ENCODE results near the gene BCAT1.

The BCAT1 gene

DNA sequence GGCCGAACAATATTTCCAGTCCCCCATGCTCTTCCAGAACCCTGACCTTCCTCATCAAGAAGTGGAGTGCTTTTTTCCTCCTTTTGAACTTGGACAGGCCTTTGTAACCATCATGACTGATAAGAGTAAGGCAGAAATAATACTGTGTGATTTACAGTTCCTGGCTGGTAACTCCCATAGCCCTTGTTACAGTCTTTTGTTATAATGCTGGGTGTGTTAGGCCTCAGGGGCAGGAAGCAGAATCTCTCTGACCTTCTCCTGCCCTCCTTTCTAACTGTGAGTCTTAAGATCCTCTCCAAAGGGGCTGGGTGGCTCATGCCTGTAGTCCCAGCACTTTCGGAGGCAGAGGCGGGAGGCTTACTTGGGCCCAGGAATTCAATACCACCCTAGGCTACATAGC is 59.5 kb downstream of the BCAT1 start:
- Histone ChIP-seq H3K27me3 (ENCODE audit: low read length) (no peaks in the 10 kb centered on the region), H4K20me1 (ENCODE audit: low read depth, low read length) (no peaks in the 10 kb centered on the region), H3K4me3 (ENCODE audit: insufficient read depth, low read length, poor library complexity, severe bottlenecking) (no peak overlapping the region), H3K9ac (ENCODE audit: low read length) (no peak overlapping the region), H3F3A (ENCODE audit: insufficient read depth) (no peaks in the 10 kb centered on the region), H3K36me3 (ENCODE audit: low read length) (peaks cover 4% of the 10 kb centered on the region; the same call in 1 of the 2 replicates), H3K9me3 (ENCODE audit: insufficient read depth, low read length) (no peaks in the 10 kb centered on the region), H3K9me2 (replicated peaks; ENCODE audit: insufficient read depth, low read length) (no peaks in the 10 kb centered on the region), H3K79me2 (ENCODE audit: insufficient read depth, low read length) (no peaks in the 10 kb centered on the region), H3K27ac (ENCODE audit: low read depth, low read length) (no peak overlapping the region), H2AFZ (ENCODE audit: low read depth, low read length, severe bottlenecking) (no peak overlapping the region), H3K4me2 (ENCODE audit: low read depth, low read length, poor library complexity, severe bottlenecking) (no peak overlapping the region)
- no peak for TF ChIP-seq EZH2phosphoT487 (conservative IDR thresholded peaks at IDR 0.05; ENCODE audit: low read length)
- no peak for TF ChIP-seq CTCF (IDR thresholded peaks at IDR 0.05; ENCODE audit: insufficient read depth, low read length, poor library complexity, severe bottlenecking)

DNA sequence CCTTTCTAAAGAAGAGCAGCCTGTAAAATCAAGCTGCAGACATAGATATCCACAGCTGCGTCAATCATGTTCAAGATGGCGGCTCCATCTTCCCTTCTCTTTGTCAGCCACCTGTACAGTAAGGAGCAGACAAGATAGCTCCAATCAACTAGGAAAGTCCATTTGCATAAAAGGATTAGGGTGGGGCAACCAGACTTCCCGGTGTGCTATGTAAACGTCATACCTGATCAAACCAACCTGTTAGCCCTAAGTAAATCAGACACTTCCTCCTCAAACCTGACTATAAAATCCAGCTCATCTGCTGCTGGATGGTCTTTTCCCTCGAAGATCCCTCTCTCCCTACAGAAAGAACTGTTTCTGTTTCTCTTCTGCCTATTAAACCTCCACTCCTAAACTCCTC is 60.1 kb downstream of the BCAT1 start:
- Histone ChIP-seq H3K4me3 (ENCODE audit: insufficient read depth, low read length, poor library complexity, severe bottlenecking) (no peak overlapping the region), H3F3A (ENCODE audit: insufficient read depth) (no peaks in the 10 kb centered on the region), H2AFZ (ENCODE audit: low read depth, low read length, severe bottlenecking) (no peak overlapping the region), H3K27ac (ENCODE audit: low read depth, low read length) (no peak overlapping the region), H3K9me2 (replicated peaks; ENCODE audit: insufficient read depth, low read length) (no peaks in the 10 kb centered on the region), H3K79me2 (ENCODE audit: insufficient read depth, low read length) (no peaks in the 10 kb centered on the region), H3K9ac (ENCODE audit: low read length) (no peak overlapping the region), H4K20me1 (ENCODE audit: low read depth, low read length) (no peaks in the 10 kb centered on the region), H3K36me3 (ENCODE audit: low read length) (peaks cover 4% of the 10 kb centered on the region; the same call in 1 of the 2 replicates), H3K4me2 (ENCODE audit: low read depth, low read length, poor library complexity, severe bottlenecking) (no peak overlapping the region), H3K27me3 (ENCODE audit: low read length) (no peaks in the 10 kb centered on the region), H3K9me3 (ENCODE audit: insufficient read depth, low read length) (no peaks in the 10 kb centered on the region)
- no peak for TF ChIP-seq EZH2phosphoT487 (conservative IDR thresholded peaks at IDR 0.05; ENCODE audit: low read length)
- TF ChIP-seq CTCF (IDR thresholded peaks at IDR 0.05; ENCODE audit: insufficient read depth, low read length, poor library complexity, severe bottlenecking): no peak

- Histone ChIP-seq H3K9me2 (replicated peaks; ENCODE audit: insufficient read depth, low read length) (no peaks in the 10 kb centered on the region), H3K79me2 (ENCODE audit: insufficient read depth, low read length) (no peaks in the 10 kb centered on the region), H3K4me3 (ENCODE audit: insufficient read depth, low read length, poor library complexity, severe bottlenecking) (no peak overlapping the region)
Measured at GRCh38 chr12:24884911-24885310, 64.0 kb downstream of the BCAT1 start.

More at GRCh38 chr12:24884911-24885310, 64.0 kb downstream of the BCAT1 start:
- TF ChIP-seq EZH2phosphoT487 (conservative IDR thresholded peaks at IDR 0.05; ENCODE audit: low read length) (no peak), CTCF (IDR thresholded peaks at IDR 0.05; ENCODE audit: insufficient read depth, low read length, poor library complexity, severe bottlenecking) (no peak)
- Histone ChIP-seq H2AFZ (ENCODE audit: low read depth, low read length, severe bottlenecking) (no peak overlapping the region), H3F3A (ENCODE audit: insufficient read depth) (no peaks in the 10 kb centered on the region), H3K4me2 (ENCODE audit: low read depth, low read length, poor library complexity, severe bottlenecking) (no peak overlapping the region), H4K20me1 (ENCODE audit: low read depth, low read length) (no peaks in the 10 kb centered on the region), H3K9ac (ENCODE audit: low read length) (no peak overlapping the region), H3K27me3 (ENCODE audit: low read length) (no peaks in the 10 kb centered on the region), H3K27ac (ENCODE audit: low read depth, low read length) (no peak overlapping the region), H3K9me3 (ENCODE audit: insufficient read depth, low read length) (no peaks in the 10 kb centered on the region), H3K36me3 (ENCODE audit: low read length) (peaks cover 4% of the 10 kb centered on the region; the same call in 1 of the 2 replicates)

All from SU-DHL-6 (cell line).